BLaER1 treated with 17β-estradiol and CSF1 and Interleukin-3, amounts not matched to agents 10 nM and 100 nM (cell line): Measurements from ENCODE around the gene PIK3AP1.
A peak's percentile ranks its signal among the peaks of the same experiment; 100 is the strongest.
"Not testable (repeated sequence)": the region's sequence is repeated elsewhere in the genome, so short reads cannot be mapped to it uniquely, and the experiment has no call there.

Experiments
- H3K27ac ChIP-seq, 11 experiments: shearing (Covaris generic); formaldehyde crosslinking; 2 replicates each; pipeline ENCODE4 v1.8.1; 2022
- H3K27me3 ChIP-seq, 11 experiments: shearing (Covaris generic); formaldehyde crosslinking; 2 replicates each; pipeline ENCODE4 v1.8.1; 2022
- H3K36me3 ChIP-seq, 11 experiments: shearing (Covaris generic); formaldehyde crosslinking; 2 replicates each; pipeline ENCODE4 v1.8.1; 2022
- H3K4me1 ChIP-seq, 10 experiments: shearing (Covaris generic); formaldehyde crosslinking; 2 replicates each; pipeline ENCODE4 v1.8.1; 2022
- H3K4me2 ChIP-seq, 11 experiments: shearing (Covaris generic); formaldehyde crosslinking; 2 replicates each; pipeline ENCODE4 v1.8.1; 2022
- H3K4me3 ChIP-seq, 10 experiments: shearing (Covaris generic); formaldehyde crosslinking; 2 replicates each; pipeline ENCODE4 v1.8.1; 2022
- H3K9ac ChIP-seq, 11 experiments: shearing (Covaris generic); formaldehyde crosslinking; 2 replicates each; pipeline ENCODE4 v1.8.1; 2022
- H3K9me3 ChIP-seq, 11 experiments: shearing (Covaris generic); formaldehyde crosslinking; replicated peaks in 1 of 11; 2 replicates each; pipeline ENCODE4 v1.8.1; 2022
- H4K20me1 ChIP-seq, 11 experiments: shearing (Covaris generic); formaldehyde crosslinking; 2 replicates each; pipeline ENCODE4 v1.8.1; 2022
- Cebpa-rat ChIP-seq, 11 experiments: shearing (Covaris generic); IDR thresholded peaks; 2 replicates each; pipeline ENCODE4 v1.8.1; 2022

The PIK3AP1 gene

GRCh38 chr10:96699613-96700012 lies 20.7 kb downstream of the PIK3AP1 start:
- H3K4me2 ChIP-seq, result peak overlapping the region; percentile 79 to 98 (median 89)
- H3K36me3 ChIP-seq, result peaks cover 52 to 89% (median 79%) of the 10 kb centered on the region in 11 experiments
- H3K4me1 ChIP-seq, result peaks cover 96 to 100% (median 99%) of the 10 kb centered on the region in 10 experiments
- H3K9ac ChIP-seq, result peak overlapping the region in 10 of 11 experiments; percentile 55 to 74 (median 70); a peak in 16 of 22 replicates
- H4K20me1 ChIP-seq, result peaks cover 20 to 100% (median 97%) of the 10 kb centered on the region in 11 experiments
- peak overlapping the region; percentile 47 to 80 (median 73); a peak in 20 of 22 replicates for H3K27ac ChIP-seq
- peak overlapping the region in 7 of 10 experiments; percentile 6 to 61 (median 49); a peak in 9 of 20 replicates for H3K4me3 ChIP-seq
- no peak for TF ChIP-seq Cebpa-rat (IDR thresholded peaks at IDR 0.05)
- H3K27me3 ChIP-seq, result no peaks in the 10 kb centered on the region
- no peaks in the 10 kb centered on the region for H3K9me3 ChIP-seq

DNA sequence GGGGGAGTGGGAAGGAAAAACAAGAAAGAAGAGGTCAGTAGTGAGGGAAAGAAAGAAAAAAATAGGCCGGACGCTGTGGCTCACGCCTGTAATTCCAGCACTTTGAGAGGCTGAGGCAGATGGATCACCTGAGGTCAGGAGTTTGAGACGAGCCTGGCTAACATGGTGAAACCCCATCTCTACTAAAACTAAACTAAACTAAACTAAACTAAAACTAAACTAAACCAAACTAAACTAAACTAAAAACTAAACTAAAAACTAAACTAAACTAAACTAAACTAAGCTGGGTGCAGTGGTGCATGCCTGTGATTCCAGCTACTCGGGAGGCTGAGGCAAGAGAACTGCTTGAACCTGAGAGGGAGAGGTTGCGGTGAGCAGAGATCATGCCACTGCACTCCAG lies 22.0 kb downstream of the PIK3AP1 start:
- not testable (repeated sequence) for H3K27me3 ChIP-seq, H3K9me3 ChIP-seq, H3K4me3 ChIP-seq
- Histone ChIP-seq H4K20me1 (peaks cover 9 to 100% (median 97%) of the 10 kb centered on the region in 11 experiments; a peak in 21 of 22 replicates), H3K4me1 (peaks cover 84 to 100% (median 98%) of the 10 kb centered on the region in 10 experiments), H3K9ac (peak overlapping the region in 2 of 11 experiments; percentile 36 to 44; a peak in 1 of 22 replicates), H3K36me3 (peaks cover 46 to 90% (median 78%) of the 10 kb centered on the region in 11 experiments), H3K27ac (peak overlapping the region in 9 of 11 experiments; percentile 4 to 69 (median 19); a peak in 10 of 22 replicates), H3K4me2 (peak overlapping the region in 9 of 11 experiments; percentile 15 to 98 (median 90); a peak in 15 of 22 replicates)

DNA sequence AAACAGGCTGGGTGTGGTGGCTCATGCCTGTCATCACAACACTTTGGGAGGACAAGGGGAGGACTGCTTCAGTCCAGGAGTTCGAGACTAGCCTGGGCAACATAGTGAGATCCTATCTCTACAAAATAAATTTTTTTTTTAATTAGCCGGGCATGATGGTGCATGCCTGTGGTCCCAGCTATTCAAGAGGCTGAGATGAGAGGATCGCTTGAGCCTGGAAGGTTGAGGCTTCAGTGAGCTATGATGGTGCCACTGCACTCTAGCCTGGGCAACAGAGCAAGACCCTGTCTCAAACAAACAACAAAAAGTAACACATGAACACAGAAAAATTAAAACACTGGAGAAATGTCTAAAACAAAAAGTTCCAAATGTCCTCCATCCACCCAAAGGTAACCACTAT lies 22.9 kb downstream of the PIK3AP1 start:
- TF ChIP-seq Cebpa-rat (IDR thresholded peaks at IDR 0.05), result no peak
- H3K27me3 ChIP-seq, result no peaks in the 10 kb centered on the region
- H3K9ac ChIP-seq, result no peak overlapping the region
- peaks cover 54 to 90% (median 78%) of the 10 kb centered on the region in 11 experiments for H3K36me3 ChIP-seq
- H3K4me1 ChIP-seq, result peaks cover 76 to 100% (median 93%) of the 10 kb centered on the region in 10 experiments
- H3K9me3 ChIP-seq, result no peaks in the 10 kb centered on the region
- H3K4me3 ChIP-seq, result no peak overlapping the region
- H3K4me2 ChIP-seq, result peak overlapping the region; percentile 60 to 98 (median 83)
- H4K20me1 ChIP-seq, result peaks cover 9 to 100% (median 98%) of the 10 kb centered on the region in 11 experiments; a peak in 20 of 22 replicates
- H3K27ac ChIP-seq, result peak overlapping the region in 10 of 11 experiments; percentile 12 to 75 (median 43); a peak in 17 of 22 replicates

DNA sequence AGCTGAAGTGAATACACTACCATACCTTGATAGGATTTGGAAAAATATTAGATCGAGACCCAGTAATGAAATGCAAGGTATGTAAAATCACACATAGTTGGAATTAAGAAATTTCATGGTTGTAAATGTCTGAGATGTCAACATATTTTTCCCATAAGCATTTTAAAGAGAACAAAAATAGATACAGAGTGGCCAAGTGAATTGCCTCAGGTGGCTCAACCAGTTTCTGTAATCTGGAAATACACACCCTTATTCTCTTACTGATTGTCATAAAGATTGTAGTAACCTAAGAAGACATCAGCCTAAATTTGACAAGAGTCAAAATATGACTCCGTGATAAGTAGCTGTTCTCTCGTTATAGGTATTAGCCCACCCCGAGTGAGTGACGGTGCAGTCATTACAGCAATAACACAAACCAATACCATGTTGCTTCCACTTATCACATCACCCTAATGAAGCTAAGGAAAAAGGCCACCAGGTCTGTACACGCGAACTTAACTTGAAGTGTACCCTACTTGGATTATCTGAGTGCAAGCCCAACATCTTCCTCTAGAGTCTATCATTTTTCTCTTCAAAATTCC lies 23.4 kb downstream of the PIK3AP1 start:
- Histone ChIP-seq H3K27me3 (no peaks in the 10 kb centered on the region), H3K27ac (peak overlapping the region in 10 of 11 experiments; percentile 27 to 75 (median 64); a peak in 17 of 22 replicates), H3K4me2 (peak overlapping the region; percentile 60 to 98 (median 83)), H4K20me1 (peaks cover 9 to 100% (median 99%) of the 10 kb centered on the region in 11 experiments; a peak in 20 of 22 replicates), H3K36me3 (peaks cover 56 to 90% (median 78%) of the 10 kb centered on the region in 11 experiments), H3K9ac (no peak overlapping the region), H3K9me3 (no peaks in the 10 kb centered on the region), H3K4me1 (peaks cover 70 to 100% (median 92%) of the 10 kb centered on the region in 10 experiments), H3K4me3 (no peak overlapping the region)
- TF ChIP-seq Cebpa-rat (IDR thresholded peaks at IDR 0.05), result no peak

GRCh38 chr10:96695975-96696634 lies 24.2 kb downstream of the PIK3AP1 start:
- peak overlapping the region in 10 of 11 experiments; percentile 55 to 75 (median 66); a peak in 20 of 22 replicates for H3K27ac ChIP-seq

DNA sequence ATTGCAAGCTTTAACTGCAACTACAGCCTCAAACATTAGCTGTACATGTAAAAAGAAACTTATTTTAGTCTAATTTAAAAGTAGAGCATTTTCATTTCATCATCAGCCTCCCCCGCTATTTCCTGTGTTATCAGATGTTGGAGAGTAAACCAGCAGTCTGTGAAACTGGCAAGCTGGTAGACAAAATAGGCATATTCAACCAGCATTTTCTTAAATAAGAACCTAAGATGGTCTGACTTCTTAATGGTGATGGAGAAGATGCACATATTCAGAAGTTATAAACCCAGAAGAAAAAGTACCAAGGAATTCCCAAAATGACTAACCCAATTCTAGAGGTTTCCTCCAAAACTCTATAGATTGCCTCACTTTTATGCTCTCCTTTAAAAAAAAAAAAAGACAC lies 24.9 kb downstream of the PIK3AP1 start:
- Histone ChIP-seq H3K36me3 (peaks cover 60 to 93% (median 80%) of the 10 kb centered on the region in 11 experiments), H4K20me1 (peaks cover 0 to 100% (median 99%) of the 10 kb centered on the region in 11 experiments; a peak in 20 of 22 replicates), H3K9me3 (no peaks in the 10 kb centered on the region), H3K9ac (peak overlapping the region; percentile 37 to 57 (median 47); a peak in 18 of 22 replicates), H3K4me2 (peak overlapping the region; percentile 60 to 98 (median 83)), H3K4me1 (peaks cover 55 to 100% (median 90%) of the 10 kb centered on the region in 10 experiments), H3K27ac (peak overlapping the region in 10 of 11 experiments; percentile 55 to 75 (median 66); a peak in 20 of 22 replicates), H3K4me3 (peak overlapping the region in 8 of 10 experiments; percentile 6 to 38 (median 24); a peak in 13 of 20 replicates), H3K27me3 (no peaks in the 10 kb centered on the region)
- TF ChIP-seq Cebpa-rat (IDR thresholded peaks at IDR 0.05), result peak in 1 of 11 experiments; percentile 15; a peak in 1 of 22 replicates

More at GRCh38 chr10:96695975-96696634, 24.2 kb downstream of the PIK3AP1 start:
- Histone ChIP-seq H3K4me1 (peaks cover 62 to 100% (median 90%) of the 10 kb centered on the region in 10 experiments), H3K4me2 (peak overlapping the region; percentile 60 to 98 (median 83)), H3K27me3 (no peaks in the 10 kb centered on the region), H3K4me3 (peak overlapping the region in 8 of 10 experiments; percentile 6 to 38 (median 24); a peak in 11 of 20 replicates), H4K20me1 (peaks cover 3 to 100% (median 99%) of the 10 kb centered on the region in 11 experiments; a peak in 20 of 22 replicates), H3K36me3 (peaks cover 56 to 90% (median 78%) of the 10 kb centered on the region in 11 experiments), H3K9ac (peak overlapping the region in 9 of 11 experiments; percentile 37 to 57 (median 47); a peak in 13 of 22 replicates), H3K9me3 (no peaks in the 10 kb centered on the region)
- no peak for TF ChIP-seq Cebpa-rat (IDR thresholded peaks at IDR 0.05)

DNA sequence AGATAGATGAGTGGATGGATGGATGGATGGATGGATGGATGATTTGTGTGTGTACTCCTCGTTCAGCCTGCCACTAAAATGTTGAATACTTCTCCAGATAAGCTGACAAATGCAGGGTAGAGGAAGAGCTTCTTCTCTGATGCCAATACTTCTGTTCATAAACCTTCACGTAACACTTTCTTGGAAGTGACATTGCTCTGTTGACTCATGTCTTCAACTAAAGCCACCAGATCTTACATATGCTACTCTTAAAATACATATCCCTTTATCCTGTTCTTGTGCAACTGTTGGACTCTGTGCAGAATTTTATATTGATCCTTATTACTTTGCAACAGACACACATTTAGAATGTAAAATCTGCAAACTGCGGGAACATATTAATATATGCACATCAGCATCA lies 26.9 kb downstream of the PIK3AP1 start:
- no peak for TF ChIP-seq Cebpa-rat (IDR thresholded peaks at IDR 0.05)
- no peaks in the 10 kb centered on the region for H3K27me3 ChIP-seq
- peaks cover 51 to 100% (median 92%) of the 10 kb centered on the region in 10 experiments for H3K4me1 ChIP-seq
- peak overlapping the region in 6 of 11 experiments; percentile 53 to 98 (median 90); a peak in 13 of 22 replicates for H3K4me2 ChIP-seq
- H3K27ac ChIP-seq, result peak overlapping the region in 4 of 11 experiments; percentile 22 to 66 (median 34); a peak in 3 of 22 replicates
- H3K4me3 ChIP-seq, result no peak overlapping the region
- peaks cover 0 to 100% (median 99%) of the 10 kb centered on the region in 11 experiments; a peak in 19 of 22 replicates for H4K20me1 ChIP-seq
- no peak overlapping the region for H3K9ac ChIP-seq
- peaks cover 62 to 93% (median 82%) of the 10 kb centered on the region in 11 experiments for H3K36me3 ChIP-seq
- H3K9me3 ChIP-seq, result no peaks in the 10 kb centered on the region

GRCh38 chr10:96692427-96692826 lies 27.9 kb downstream of the PIK3AP1 start:
- Histone ChIP-seq H4K20me1 (peaks cover 0 to 100% (median 99%) of the 10 kb centered on the region in 11 experiments; a peak in 19 of 22 replicates), H3K9ac (no peak overlapping the region), H3K4me3 (no peak overlapping the region), H3K4me2 (peak overlapping the region in 5 of 11 experiments; percentile 84 to 98 (median 90); a peak in 8 of 22 replicates), H3K36me3 (peaks cover 55 to 89% (median 80%) of the 10 kb centered on the region in 11 experiments), H3K27me3 (no peaks in the 10 kb centered on the region), H3K9me3 (no peaks in the 10 kb centered on the region), H3K4me1 (peaks cover 53 to 100% (median 92%) of the 10 kb centered on the region in 10 experiments), H3K27ac (peak overlapping the region in 3 of 11 experiments; percentile 22 to 38 (median 34); a peak in 3 of 22 replicates)
- no peak for TF ChIP-seq Cebpa-rat (IDR thresholded peaks at IDR 0.05)
